Pericardium fibroblast (primary cell): Measurements from ENCODE around the gene ADAMTS17. TPM values are rescaled to one million over a fixed set of nuclear protein-coding genes. Genes with fewer than 3 reads are reported as not detected.

Experiments used
- total RNA-seq: library from RNA; depleted of rRNA; stranded (reverse); fragments of >200 nt; gene quantifications from 2 replicates; pipeline ENCODE4 v1.2.3, GENCODE V29; 2015

Gene ADAMTS17
- total RNA-seq, result 1.5 and 2.1 TPM in 2 replicates

DNA sequence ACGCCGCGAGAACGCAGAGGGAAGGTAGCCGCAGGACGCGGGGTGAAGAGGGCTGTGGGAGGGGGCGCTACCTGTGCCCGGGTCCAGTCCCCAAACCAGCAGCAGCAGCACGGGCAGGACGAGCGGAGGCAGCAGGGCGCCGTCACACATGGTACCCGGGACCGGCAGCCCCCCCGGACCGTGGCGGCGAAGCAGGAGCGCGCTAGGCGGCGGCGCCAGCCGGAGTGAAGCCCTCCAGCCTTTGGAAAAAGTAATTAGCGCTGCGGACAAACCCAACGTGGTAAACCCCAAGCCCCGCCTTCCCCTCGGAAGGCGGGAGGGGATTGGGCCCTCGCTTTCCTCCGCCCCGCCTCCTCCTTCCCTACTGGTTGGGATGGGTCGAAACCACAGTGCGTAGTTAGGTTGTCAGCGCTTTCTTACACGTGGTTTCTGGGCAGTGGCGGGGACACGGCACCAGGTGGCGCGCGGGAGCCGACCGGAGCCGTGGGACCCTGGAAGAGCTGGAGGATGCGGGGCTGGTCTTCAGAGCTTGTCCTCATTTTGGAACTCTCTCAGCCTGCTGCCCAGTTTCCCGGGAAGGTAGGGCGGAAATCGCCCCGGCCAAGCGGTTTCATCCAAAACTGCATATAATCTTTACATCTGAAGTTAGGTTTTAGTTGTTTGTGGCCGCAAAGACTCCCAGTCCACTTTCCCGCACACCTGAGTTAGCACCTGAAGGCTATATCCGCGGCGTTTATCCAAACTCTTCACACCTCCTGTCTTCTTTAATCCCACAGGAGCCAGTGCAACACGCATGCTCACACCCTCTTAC lies at the start of gene ADAMTS17:
Gene ADAMTS17 (minus strand): TSS at position 226 of the 811 bp plus-strand sequence. CDS start 76 bp downstream, at position 150.

Other genes starting within 250 kb of the ADAMTS17 start
- gene CERS3, start 187.0 kb upstream of the ADAMTS17 start, total RNA-seq, result not detected in 2 replicates